HepG2 (cell line): ENCODE data around the gene SECTM1. TPM values are rescaled to one million over a fixed set of nuclear protein-coding genes. Genes with fewer than 3 reads are reported as not detected.

Source experiments
- DNMT3B ChIP-seq: conservative IDR thresholded peaks from 2 replicates; pipeline ENCODE4 v1.6.1; 2016; ENCODE audit warnings: missing biosample characterization, control low read depth
- EHMT2 ChIP-seq: fragments of 200-600 bp; sonication (generic); IDR thresholded peaks from 2 replicates; pipeline ENCODE4 v1.7.0; 2017; ENCODE audit warnings: antibody characterized with exemption, low read depth, low read length, borderline replicate concordance
- GABPB1 ChIP-seq: IDR thresholded peaks from 2 replicates; pipeline ENCODE4 v1.6.1; 2016; ENCODE audit warnings: mild to moderate bottlenecking, missing genetic modification reagents, moderate library complexity, missing compliant biosample characterization
- KLF12 ChIP-seq: sonication (generic); formaldehyde crosslinking; IDR thresholded peaks from 2 replicates; pipeline ENCODE4 v1.4.0; 2020; ENCODE audit warnings: missing genetic modification reagents, borderline replicate concordance
- MLLT10 ChIP-seq: sonication (generic); formaldehyde crosslinking; IDR thresholded peaks from 2 replicates; pipeline ENCODE4 v1.4.0; 2020; ENCODE audit warnings: missing genetic modification reagents
- MNT ChIP-seq: fragments of 450-650 bp; IDR thresholded peaks from 2 replicates; pipeline ENCODE4 v1.6.1; 2016
- MXI1 ChIP-seq: IDR thresholded peaks from 3 replicates; pipeline ENCODE4 v1.6.1; 2012; ENCODE audit warnings: low read depth, low read length, inconsistent platforms, borderline replicate concordance
- ZKSCAN8 ChIP-seq: IDR thresholded peaks from 2 replicates; pipeline ENCODE4 v1.6.1; 2016; ENCODE audit warnings: borderline replicate concordance, missing genetic modification reagents, missing compliant biosample characterization
- ZMYM2 ChIP-seq: sonication (generic); formaldehyde crosslinking; IDR thresholded peaks from 2 replicates; pipeline ENCODE4 v1.8.0; 2022; ENCODE audit warnings: mild to moderate bottlenecking, missing genetic modification reagents
- ZNF318 ChIP-seq: sonication (generic); formaldehyde crosslinking; IDR thresholded peaks from 2 replicates; pipeline ENCODE4 v1.4.0; 2020; ENCODE audit warnings: mild to moderate bottlenecking, missing genetic modification reagents
- ZNF34 ChIP-seq: sonication (generic); formaldehyde crosslinking; IDR thresholded peaks from 2 replicates; pipeline ENCODE4 v1.4.0; 2020; ENCODE audit warnings: mild to moderate bottlenecking, missing genetic modification reagents, borderline replicate concordance
- ZNF510 ChIP-seq: sonication (generic); formaldehyde crosslinking; IDR thresholded peaks from 2 replicates; pipeline ENCODE4 v1.4.0; 2020; ENCODE audit warnings: low read depth, mild to moderate bottlenecking, missing genetic modification reagents
- ZNF547 ChIP-seq: sonication (generic); formaldehyde crosslinking; IDR thresholded peaks from 2 replicates; pipeline ENCODE4 v1.5.1; 2020; ENCODE audit warnings: mild to moderate bottlenecking, missing genetic modification reagents
- ZNF770 ChIP-seq: sonication (generic); formaldehyde crosslinking; IDR thresholded peaks from 2 replicates; pipeline ENCODE4 v1.5.0; 2020; ENCODE audit warnings: mild to moderate bottlenecking, missing genetic modification reagents
- ZNF879 ChIP-seq: sonication (generic); formaldehyde crosslinking; IDR thresholded peaks from 2 replicates; pipeline ENCODE4 v1.8.1; 2023; ENCODE audit warnings: missing genetic modification reagents
- polyA plus RNA-seq, 8 experiments: library from polyadenylated mRNA; depleted of rRNA in 3 of 8; stranded (reverse) in 7 of 8; unstranded in 1 of 8; fragments of >200 nt; fragmentation: Illumina TruSeq in 4 of 8; extraction: Trizol in 4 of 8; gene quantifications; 2 replicates each; pipeline versions ENCODE4 v1.2.1 to v1.2.3, GENCODE V29; 2011 to 2016; ENCODE audit warnings: low read depth in 4 of 8, missing spikeins in 1 of 8, mixed read lengths in 1 of 8; ENCODE audit not compliant: insufficient read depth in 1 of 8
- total RNA-seq, 5 experiments: library from RNA; depleted of rRNA; stranded (reverse); fragments of >200 nt; fragmentation: Illumina TruSeq; extraction: Trizol; gene quantifications; 2 replicates each; pipeline ENCODE4 v1.2.3, GENCODE V29; 2016; ENCODE audit warnings: low read depth in 1 of 5
- TF ChIP-seq, protein P1 (sequence below): sonication (generic); formaldehyde crosslinking; IDR thresholded peaks from 2 replicates; pipeline ENCODE4 v1.8.1; 2023; ENCODE audit warnings: missing genetic modification reagents, mild to moderate bottlenecking, borderline replicate concordance

The SECTM1 gene
- total and polyA plus RNA-seq, 2 of the 13 experiments (the other 11 are each of a cell fraction or from before 2014, with no cell fraction given): 3.5 to 5.3 TPM

GRCh38 chr17:82330322-82331239 is 3.0 kb downstream of the SECTM1 start (continued):
- TF ChIP-seq EHMT2 (no peak), MNT (no peak), ZNF770 (CRISPR knock-in tag) (peak; percentile 65; the same call in 1 of the 2 replicates), ZNF879 (no peak), ZNF547 (CRISPR knock-in tag) (no peak), ZMYM2 (CRISPR knock-in tag) (no peak), GABPB1 (peak; percentile 47), MXI1 (peak; percentile 72; the same call in 2 of the 3 replicates), ZNF510 (peak; percentile 65; the same call in 1 of the 2 replicates), ZNF34 (CRISPR knock-in tag) (no peak), DNMT3B (CRISPR knock-in tag) (no peak), ZNF318 (CRISPR knock-in tag) (0 out of 2 replicates have a peak, but pooled peaks have one; percentile 66), ZKSCAN8 (peak; percentile 54; the same call in 1 of the 2 replicates), KLF12 (CRISPR knock-in tag) (no peak), MLLT10 (no peak)
- TF ChIP-seq, protein P1, sequence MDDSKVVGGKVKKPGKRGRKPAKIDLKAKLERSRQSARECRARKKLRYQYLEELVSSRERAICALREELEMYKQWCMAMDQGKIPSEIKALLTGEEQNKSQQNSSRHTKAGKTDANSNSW (CRISPR knock-in tag): no peak
